ENCODE measurements around the gene CGA. TPM values are rescaled to one million over a fixed set of nuclear protein-coding genes. Genes with fewer than 3 reads are reported as not detected.
"Not testable (repeated sequence)": the region's sequence is repeated elsewhere in the genome, so short reads cannot be mapped to it uniquely, and the experiment has no call there.

The CGA gene
- 0.25 TPM for total RNA-seq

- DNase-seq (ENCODE audit: low spot score) (no peak), ATAC-seq (no peak)
These were observed at the start of gene CGA for GRCh38 chr6:87095087-87095509. CGA (minus strand) TSS chr6:87095106; CDS start chr6:87088200, 6,906 bp downstream.

GRCh38 chr6:87139927-87140326, 45.0 kb upstream of the CGA start:
- DNase-seq (ENCODE audit: low spot score); ATAC-seq: not testable (repeated sequence)

DNA sequence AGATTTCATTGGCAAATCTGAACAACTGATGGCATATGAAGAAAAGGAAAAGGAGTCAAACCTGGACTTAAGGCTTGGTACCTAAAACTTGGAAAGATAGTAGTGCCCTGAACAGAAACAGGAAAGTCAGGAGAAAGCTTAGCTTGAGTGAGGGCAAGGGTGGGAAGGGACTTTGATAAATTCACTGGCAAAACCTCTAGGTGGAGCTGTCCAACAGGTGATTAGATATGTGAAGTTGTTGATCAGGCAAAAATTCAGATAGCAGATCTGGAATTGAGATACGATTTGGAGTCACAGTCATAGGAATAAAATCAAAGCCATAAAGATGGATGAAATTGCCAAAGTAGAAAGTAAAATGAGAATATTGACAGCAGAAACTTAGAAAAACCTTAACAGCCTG, 44.3 kb upstream of the CGA start:
- DNase-seq (ENCODE audit: low spot score) (no peak), ATAC-seq (peak; percentile 96)

DNA sequence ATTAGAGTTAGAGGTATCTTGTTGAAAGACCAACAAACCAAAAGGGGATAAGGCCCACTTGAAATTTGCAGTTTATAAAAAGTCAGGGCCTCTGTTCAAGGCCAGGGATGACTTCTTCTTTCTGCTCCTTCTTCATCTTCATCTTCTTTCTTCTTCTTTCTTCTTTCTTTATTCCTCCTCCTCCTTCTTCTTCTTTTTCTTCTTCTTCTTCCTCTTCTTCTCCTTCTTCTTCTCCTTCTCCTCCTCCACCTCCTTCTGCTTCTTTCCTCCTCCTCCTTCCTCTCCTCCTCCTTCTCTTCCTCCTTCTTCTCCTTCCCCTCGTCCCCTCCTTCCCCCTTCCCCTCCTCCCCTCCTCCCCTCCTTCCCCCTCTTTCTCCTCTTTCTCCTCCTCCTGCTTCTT, 42.1 kb upstream of the CGA start:
- ATAC-seq: no peak
- DNase-seq (ENCODE audit: low spot score): no peak

DNA sequence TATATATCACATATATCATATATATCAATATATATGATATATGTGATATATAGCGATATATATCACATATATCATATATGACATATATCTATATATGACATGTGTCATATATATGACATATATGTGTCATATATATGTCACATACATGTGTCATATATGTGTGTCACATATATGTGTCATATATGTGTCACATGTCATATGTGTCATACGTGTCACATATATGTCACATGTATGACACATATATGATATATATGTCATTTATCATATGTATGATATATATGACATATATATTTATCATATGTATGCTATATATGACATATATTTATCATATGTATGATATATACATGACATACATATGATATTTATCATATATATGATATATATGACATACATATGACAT, 32.8 kb upstream of the CGA start:
- ATAC-seq (no peak), DNase-seq (ENCODE audit: low spot score) (no peak)

GRCh38 chr6:87126501-87126900, 31.6 kb upstream of the CGA start:
- ATAC-seq (no peak), DNase-seq (ENCODE audit: low spot score) (no peak)

DNA sequence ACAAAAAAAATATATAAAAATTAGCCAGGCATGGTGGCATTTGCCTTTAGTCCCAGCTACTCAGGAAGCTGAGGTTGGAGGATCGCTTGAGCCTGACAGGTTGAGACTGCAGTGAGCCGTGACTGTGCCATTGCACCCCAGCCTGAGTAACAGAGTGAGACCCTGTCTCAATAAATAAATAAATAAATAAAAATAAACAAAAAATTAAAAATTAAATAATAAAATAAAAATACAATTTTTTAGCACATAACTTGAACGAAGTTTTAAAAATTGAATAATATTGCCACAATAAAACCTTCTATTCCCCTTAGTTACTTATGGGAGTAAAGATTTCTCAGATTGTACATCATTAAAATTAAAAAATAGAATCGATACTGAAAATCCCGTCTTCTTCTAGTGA, 29.2 kb upstream of the CGA start:
- DNase-seq (ENCODE audit: low spot score): no peak
- no peak for ATAC-seq

DNA sequence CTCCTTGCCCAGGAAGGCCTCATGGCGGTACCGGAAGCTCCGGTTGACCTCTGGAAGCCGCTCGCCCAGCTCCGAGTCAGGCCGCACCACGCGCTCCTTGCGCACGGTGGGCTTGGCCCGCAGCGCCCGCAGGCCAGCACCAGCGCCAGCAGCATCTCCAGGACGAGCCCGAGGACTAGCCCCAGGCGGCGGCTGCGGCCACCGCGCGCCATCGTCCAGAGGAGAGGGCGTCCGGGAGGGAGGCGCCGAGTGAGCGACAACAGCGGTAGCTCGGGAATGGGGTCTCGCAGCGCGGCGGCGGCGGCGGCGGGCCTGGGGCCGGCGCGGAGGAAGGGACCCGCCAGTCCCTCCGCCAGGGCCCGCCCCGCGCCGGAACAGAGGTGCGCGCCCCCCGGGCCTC, 27.6 kb upstream of the CGA start:
- ATAC-seq (no peak), DNase-seq (ENCODE audit: low spot score) (no peak)

GRCh38 chr6:87118054-87118453, 23.1 kb upstream of the CGA start:
- ATAC-seq (no peak), DNase-seq (ENCODE audit: low spot score) (no peak)

- no peak for DNase-seq (ENCODE audit: low spot score)
- ATAC-seq: no peak
These were observed 22.0 kb upstream of the CGA start for GRCh38 chr6:87116922-87117321.

DNA sequence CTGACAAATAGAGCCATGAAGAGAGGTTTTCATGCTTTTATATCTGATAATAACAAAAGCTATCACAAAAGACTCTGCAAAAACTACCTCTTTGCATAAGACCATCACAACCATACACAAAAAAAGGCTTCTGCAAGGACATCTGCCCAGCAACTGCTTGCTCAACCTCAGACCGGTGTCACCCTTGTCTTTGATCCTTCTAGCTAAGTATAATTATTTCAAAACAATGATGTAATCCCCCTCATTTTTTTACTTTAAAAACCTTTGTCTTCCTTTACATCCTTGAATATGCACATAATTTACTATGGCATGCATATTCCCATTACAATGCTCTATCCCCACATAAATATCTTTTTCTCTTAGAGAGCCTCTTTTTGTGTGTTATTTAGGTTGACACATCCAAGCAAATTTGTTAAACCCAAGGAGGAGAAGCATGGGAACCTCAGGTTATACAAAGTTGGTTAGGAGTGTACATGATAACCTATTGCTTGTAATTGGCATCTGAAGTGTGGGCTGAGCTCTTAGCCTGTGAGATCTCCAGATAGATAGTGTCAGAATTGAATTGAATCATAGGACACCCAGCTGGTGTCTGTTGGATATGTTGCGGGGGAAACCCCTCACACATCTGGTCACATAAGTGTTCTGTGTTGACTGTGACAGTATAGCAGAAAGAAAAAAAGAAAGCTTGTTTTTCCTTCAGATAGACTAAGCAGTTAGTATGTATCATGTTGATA, 20.7 kb upstream of the CGA start:
- ATAC-seq (no peak), DNase-seq (ENCODE audit: low spot score) (no peak)

- no peak for DNase-seq (ENCODE audit: low spot score)
- no peak for ATAC-seq
These were observed 15.7 kb upstream of the CGA start for GRCh38 chr6:87110636-87111035.

GRCh38 chr6:87105823-87106222, 10.9 kb upstream of the CGA start:
- ATAC-seq (no peak), DNase-seq (ENCODE audit: low spot score) (no peak)

GRCh38 chr6:87104667-87105066, 9.8 kb upstream of the CGA start:
- no peak for DNase-seq (ENCODE audit: low spot score)
- ATAC-seq: no peak

GRCh38 chr6:87103977-87104601, 9.2 kb upstream of the CGA start:
- no peak for DNase-seq (ENCODE audit: low spot score)
- no peak for ATAC-seq

GRCh38 chr6:87102151-87102621, 7.3 kb upstream of the CGA start:
- ATAC-seq (no peak), DNase-seq (ENCODE audit: low spot score) (no peak)

GRCh38 chr6:87101067-87101466, 6.2 kb upstream of the CGA start:
- no peak for DNase-seq (ENCODE audit: low spot score)
- ATAC-seq: no peak

- DNase-seq (ENCODE audit: low spot score) (no peak), ATAC-seq (no peak)
These were observed 5.3 kb upstream of the CGA start for GRCh38 chr6:87100216-87100615.

GRCh38 chr6:87099472-87099871, 4.6 kb upstream of the CGA start:
- ATAC-seq (peak; percentile 95), DNase-seq (ENCODE audit: low spot score) (no peak)

GRCh38 chr6:87094576-87094975, 330 bp downstream of the CGA start:
- no peak for DNase-seq (ENCODE audit: low spot score)
- ATAC-seq: no peak

GRCh38 chr6:87093651-87094050, 1.3 kb downstream of the CGA start:
- DNase-seq (ENCODE audit: low spot score): no peak
- no peak for ATAC-seq

DNA sequence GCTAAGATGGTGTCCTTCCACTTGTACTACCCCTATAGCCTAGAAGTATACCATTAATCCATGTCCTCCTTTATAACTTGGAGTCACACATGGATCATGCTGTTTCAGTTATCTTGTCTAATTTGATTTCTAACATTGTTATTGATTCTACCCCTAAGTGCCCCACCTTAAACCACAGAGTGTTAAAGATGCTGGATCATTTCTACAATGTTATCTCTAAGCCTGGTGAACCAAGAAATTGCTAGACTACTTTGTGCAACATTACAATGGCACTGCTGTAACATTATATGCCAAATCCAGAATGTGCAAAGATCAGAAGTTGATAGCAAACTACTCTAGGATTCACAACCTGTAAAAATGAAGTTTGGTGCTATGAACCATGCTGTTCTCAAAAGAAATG, 1.7 kb downstream of the CGA start:
- DNase-seq (ENCODE audit: low spot score) (no peak), ATAC-seq (no peak)

GRCh38 chr6:87092435-87092834, 2.5 kb downstream of the CGA start:
- ATAC-seq (no peak), DNase-seq (ENCODE audit: low spot score) (no peak)

Measured in left lobe of liver (tissue), 2 donors.